ENCODE measurements around the gene UBAP1. TPM values are rescaled to one million over a fixed set of nuclear protein-coding genes. Genes with fewer than 3 reads are reported as not detected.
"Not testable (repeated sequence)": the region's sequence is repeated elsewhere in the genome, so short reads cannot be mapped to it uniquely, and the experiment has no call there.

Gene UBAP1
- polyA plus RNA-seq, 3 donors, result 19.9 to 54.4 (median 43.2) TPM

GRCh38 chr9:34291023-34291422 is 112.2 kb downstream of the UBAP1 start:
- no peak overlapping the region for H3K27ac ChIP-seq (ENCODE audit: low read depth, low read length)
- 63 to 92% (median 72%) methylated on average over 2 of the region's 2 CpGs for WGBS, 3 donors

GRCh38 chr9:34291423-34291822 is 112.6 kb downstream of the UBAP1 start:
- no peak overlapping the region for H3K27ac ChIP-seq (ENCODE audit: low read depth, low read length)
- 88 to 92% (median 90%) methylated on average over 2 of the region's 2 CpGs for WGBS, 3 donors

- 55 to 72% (median 60%) methylated on average over 2 of the region's 2 CpGs for WGBS, 3 donors
These were observed 113.7 kb downstream of the UBAP1 start for GRCh38 chr9:34292552-34292951.

GRCh38 chr9:34301064-34301463 is 122.2 kb downstream of the UBAP1 start:
- not testable (repeated sequence) for H3K27ac ChIP-seq (ENCODE audit: low read depth, low read length)
- WGBS, 3 donors, result 74 to 92% (median 91%) methylated on average over 7 of the region's 7 CpGs

More at GRCh38 chr9:34292552-34292951, 113.7 kb downstream of the UBAP1 start:
- no peak overlapping the region for H3K27ac ChIP-seq (ENCODE audit: low read depth, low read length)

Other genes starting within 250 kb of the UBAP1 start
- 1 to 10 TPM; 8.0 to 9.6 (median 9.4) TPM for gene UBAP2, start 130.2 kb upstream of the UBAP1 start, polyA plus RNA-seq
- 10 to 100 TPM; 11.0 to 24.2 (median 16.1) TPM for gene DCAF12, start 52.3 kb upstream of the UBAP1 start, polyA plus RNA-seq
- under 1 TPM; 0.12 to 0.29 (median 0.22) TPM for gene KIF24, start 150.2 kb downstream of the UBAP1 start, polyA plus RNA-seq
- gene NUDT2, start 150.5 kb downstream of the UBAP1 start, polyA plus RNA-seq, result 10 to 100 TPM; 18.8 to 34.8 (median 23.0) TPM
- gene MYORG, start 197.9 kb downstream of the UBAP1 start, polyA plus RNA-seq, result 10 to 100 TPM in 1 of 3 donors, 1 to 10 TPM in 2; 5.2 to 12.1 (median 6.1) TPM